GM12878 (cell line): ENCODE data around the gene UTS2R. TPM values are rescaled to one million over a fixed set of nuclear protein-coding genes. Genes with fewer than 3 reads are reported as not detected.

Experiments
- ATAC-seq: fragments of 200-7000 bp; cut with Tn5 transposase; 3 replicates; pipeline ENCODE4 v1.9.1; 2020; ENCODE audit warnings: mild to moderate bottlenecking, moderate library complexity
- BruUV-seq: library from RNA; stranded (reverse); fragments of 400-500 nt; replicated peaks from 2 replicates; lab custom pipeline; 2021; lab: Mats Ljungman, UMichigan
- CTCF ChIA-PET: fragments of 300-600 bp; sonication (Branson Sonifier 250); formaldehyde crosslinking; extraction: SDS; loops from one replicate; lab custom pipeline; 2021; ENCODE audit warnings: inconsistent platforms; lab: Yijun Ruan, JAX
- POLR2A ChIA-PET: fragments of 350-600 bp; formaldehyde crosslinking; extraction: SDS; loops from one replicate; lab custom pipeline; 2021; ENCODE audit warnings: inconsistent platforms; lab: Charles Lee
- RAD21 ChIA-PET: fragments of 300-600 bp; sonication (Branson Sonifier 250); formaldehyde crosslinking; loops from one replicate; lab custom pipeline; 2023; ENCODE audit warnings: antibody characterized with exemption; ENCODE audit not compliant: unreplicated experiment; lab: Charles Lee
- SMC1A ChIA-PET: fragments of 300-600 bp; sonication (Branson Sonifier 250); formaldehyde crosslinking; loops from one replicate; lab custom pipeline; 2023; ENCODE audit not compliant: unreplicated experiment, uncharacterized antibody; lab: Charles Lee
- DNase-seq: peaks from one replicate; pipeline ENCODE4 v3.0.0-alpha.2; 2011; ENCODE audit warnings: low read depth, low spot score
- FAIRE-seq: peaks from 3 replicates; lab custom pipeline; 2011; peaks lifted over from hg19 to GRCh38; lab: Jason Lieb, UNC
- H2AFZ ChIP-seq: 2 replicates; pipeline ENCODE4 v1.6.0; 2011; ENCODE audit warnings: low read depth, low read length, control low read depth; ENCODE audit not compliant: control insufficient read depth
- H3K27ac ChIP-seq: 2 replicates; pipeline ENCODE4 v1.5.1; 2011; ENCODE audit warnings: control low read depth; ENCODE audit not compliant: control insufficient read depth, insufficient read depth
- H3K27me3 ChIP-seq, 2 experiments: replicated peaks in 1 of 2; 2 replicates each; pipeline versions ENCODE4 v1.6.0 to v1.6.1; 2011; ENCODE audit warnings: low read length in 1 of 2; ENCODE audit not compliant: control insufficient read depth in 2 of 2, insufficient read depth in 2 of 2
- H3K36me3 ChIP-seq, 2 experiments: 2 replicates each; pipeline ENCODE4 v1.5.1; 2011; ENCODE audit warnings: low read length in 1 of 2; ENCODE audit not compliant: control insufficient read depth in 2 of 2, insufficient read depth in 2 of 2
- H3K4me1 ChIP-seq: 2 replicates; pipeline ENCODE4 v1.6.1; 2011; ENCODE audit warnings: mild to moderate bottlenecking, low read length, moderate library complexity, mixed read lengths; ENCODE audit not compliant: control insufficient read depth, insufficient read depth
- H3K4me2 ChIP-seq: 2 replicates; pipeline ENCODE4 v1.6.0; 2011; ENCODE audit warnings: control low read depth; ENCODE audit not compliant: control insufficient read depth, insufficient read depth
- H3K4me3 ChIP-seq: fragments of 200-600 bp; sonication (generic); 2 replicates; pipeline ENCODE4 v1.5.1; 2016
- H3K79me2 ChIP-seq: 2 replicates; pipeline ENCODE4 v1.6.0; 2011; ENCODE audit warnings: low read length; ENCODE audit not compliant: control insufficient read depth, insufficient read depth
- H3K9ac ChIP-seq: 2 replicates; pipeline ENCODE4 v1.8.0; 2011; ENCODE audit warnings: low read length, control low read depth, mixed read lengths; ENCODE audit not compliant: control insufficient read depth, insufficient read depth
- H3K9me3 ChIP-seq: replicated peaks from 3 replicates; pipeline ENCODE4 v1.5.1; 2011; ENCODE audit warnings: mild to moderate bottlenecking, low read length; ENCODE audit not compliant: control insufficient read depth, insufficient read depth
- H4K20me1 ChIP-seq: 2 replicates; pipeline ENCODE4 v1.6.0; 2011; ENCODE audit not compliant: control insufficient read depth, insufficient read depth
- IKZF1 ChIP-seq: fragments of 450-650 bp; conservative IDR thresholded peaks from 2 replicates; pipeline ENCODE4 v1.6.1; 2017; ENCODE audit warnings: antibody characterized with exemption, mild to moderate bottlenecking
- KAT2A ChIP-seq: conservative IDR thresholded peaks from 2 replicates; pipeline ENCODE4 v1.6.1; 2011; ENCODE audit warnings: low read depth, low read length; ENCODE audit not compliant: control insufficient read depth
- MEF2B ChIP-seq: fragments of 450-650 bp; IDR thresholded peaks from 2 replicates; pipeline ENCODE4 v1.6.1; 2018; ENCODE audit warnings: mild to moderate bottlenecking, moderate library complexity; ENCODE audit not compliant: partially characterized antibody, poor library complexity, severe bottlenecking
- POLR2A ChIP-seq: IDR thresholded peaks from 2 replicates; pipeline ENCODE4 v1.6.1; 2011; ENCODE audit warnings: low read depth, mild to moderate bottlenecking, low read length
- SREBF1 ChIP-seq: IDR thresholded peaks from 2 replicates; pipeline ENCODE4 v1.6.1; 2012; ENCODE audit warnings: mild to moderate bottlenecking, low read length
- ZNF622 ChIP-seq: fragments of 450-650 bp; IDR thresholded peaks from 2 replicates; pipeline ENCODE4 v1.6.1; 2017; ENCODE audit warnings: mild to moderate bottlenecking, inconsistent platforms
- WGBS: methylation state at CpG from one replicate; pipeline ENCODE4 v1.1.6; 2016; ENCODE audit warnings: low lambda C conversion rate; ENCODE audit not compliant: insufficient replicate concordance, insufficient coverage; ENCODE audit errors: missing lambda C conversion rate; 5-methylcytosine and 5-hydroxymethylcytosine counted together
- in situ Hi-C: fragments of 300-500 bp; cut with MboI; formaldehyde crosslinking; loops from 9 replicates; pipeline ENCODE4 v1.14.3; 2018; ENCODE audit warnings: mixed read lengths
- intact Hi-C: fragments of 100-400 bp; cut with micrococcal nuclease; formaldehyde crosslinking; loops from one replicate; pipeline ENCODE4 v1.14.2; 2022; ENCODE audit not compliant: unreplicated experiment
- polyA plus RNA-seq, 11 experiments: library from polyadenylated mRNA; depleted of rRNA in 4 of 11; unstranded in 6 of 11; stranded (reverse) in 5 of 11; fragments of >200 nt; fragmentation: Nextera tagmentation in 4 of 11; fragmentation: Illumina TruSeq in 1 of 11; extraction: Ambion mirVana in 4 of 11; extraction: Trizol in 1 of 11; gene quantifications; 1 replicate in 1 of 11; 2 replicates in 10 of 11; pipeline versions ENCODE4 v1.2.1 to v1.2.3, GENCODE V29; 2011 to 2016; ENCODE audit warnings: inconsistent platforms in 2 of 11, missing spikeins in 2 of 11, low read depth in 1 of 11
- total RNA-seq, 4 experiments: library from RNA; depleted of rRNA in 3 of 4; stranded (reverse); fragments of >200 nt in 3 of 4; fragmentation: Illumina TruSeq in 1 of 4; extraction: Trizol in 1 of 4; gene quantifications; 2 replicates each; pipeline versions ENCODE4 v1.2.1 to v1.2.3, GENCODE V29; 2013 to 2021
- TF ChIP-seq, protein P1 (sequence below): fragments of 150-350 bp; IDR thresholded peaks from 2 replicates; pipeline ENCODE4 v1.6.1; 2014; ENCODE audit warnings: mild to moderate bottlenecking, low read depth, low read length

UTS2R gene
- total and polyA plus RNA-seq, 10 of the 15 experiments (the other 5 are each of a cell fraction or from before 2014, with no cell fraction given) = 0.04 to 0.36 (median 0.11) TPM; not detected in 6

GRCh38 chr17:82410014-82410716 is 38.6 kb downstream of the UTS2R start:
- SMC1A ChIA-PET = interaction anchor here (1.2 kb wide), 1 partner anchor 10 kb away, joined by 4 read pairs; no protein-coding TSS in a partner anchor
- Histone ChIP-seq H3K4me3 (no peak overlapping the region), H3K27ac (no peak overlapping the region), H4K20me1 (peaks cover 3% of the 10 kb centered on the region), H3K4me1 (no peaks in the 10 kb centered on the region), H2AFZ (no peak overlapping the region), H3K79me2 (no peaks in the 10 kb centered on the region), H3K4me2 (no peak overlapping the region), H3K36me3 (no peaks in the 10 kb centered on the region; a peak in 1 of 4 replicates), H3K27me3 (no peaks in the 10 kb centered on the region), H3K9me3 (no peaks in the 10 kb centered on the region), H3K9ac (no peak overlapping the region)
- in situ Hi-C loops = no loop called here
- DNase-seq = no peak
- RAD21 ChIA-PET = interaction anchor here (1.2 to 1.8 kb wide), 2 partner anchors 8 to 58 kb away, joined by 3 to 6 read pairs; partner anchors contain the start of genes HEXD and OGFOD3
- TF ChIP-seq POLR2A (no peak), SREBF1 (no peak), MEF2B (no peak), IKZF1 (no peak), ZNF622 (no peak), KAT2A (no peak)
- TF ChIP-seq, protein P1, sequence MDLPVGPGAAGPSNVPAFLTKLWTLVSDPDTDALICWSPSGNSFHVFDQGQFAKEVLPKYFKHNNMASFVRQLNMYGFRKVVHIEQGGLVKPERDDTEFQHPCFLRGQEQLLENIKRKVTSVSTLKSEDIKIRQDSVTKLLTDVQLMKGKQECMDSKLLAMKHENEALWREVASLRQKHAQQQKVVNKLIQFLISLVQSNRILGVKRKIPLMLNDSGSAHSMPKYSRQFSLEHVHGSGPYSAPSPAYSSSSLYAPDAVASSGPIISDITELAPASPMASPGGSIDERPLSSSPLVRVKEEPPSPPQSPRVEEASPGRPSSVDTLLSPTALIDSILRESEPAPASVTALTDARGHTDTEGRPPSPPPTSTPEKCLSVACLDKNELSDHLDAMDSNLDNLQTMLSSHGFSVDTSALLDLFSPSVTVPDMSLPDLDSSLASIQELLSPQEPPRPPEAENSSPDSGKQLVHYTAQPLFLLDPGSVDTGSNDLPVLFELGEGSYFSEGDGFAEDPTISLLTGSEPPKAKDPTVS = no peak
- no TSS peak for BruUV-seq
- intact Hi-C loops = loop anchor here (5.0 kb wide), 1 partner anchor 178 kb away; no protein-coding TSS in a partner anchor
- CTCF ChIA-PET = interaction anchor here (0.7 to 2.3 kb wide), 6 partner anchors 8 to 127 kb away, joined by 3 to 15 read pairs (median 3); no protein-coding TSS in a partner anchor
- POLR2A ChIA-PET = interaction anchor here (0.7 to 1.2 kb wide), 3 partner anchors 40 to 344 kb away, joined by 3 to 6 read pairs (median 3); no protein-coding TSS in a partner anchor
- ATAC-seq = no peak
- FAIRE-seq = no peak
- WGBS = 90% methylated on average over 13 of the region's 14 CpGs
